H9 (cell line): ENCODE results near the gene RAET1G. TPM values are rescaled to one million over a fixed set of nuclear protein-coding genes. Genes with fewer than 3 reads are reported as not detected.

Source experiments
- DNase-seq: peaks from one replicate; pipeline ENCODE4 v3.0.0-alpha.2; 2017
- H2AFZ ChIP-seq: one replicate; pipeline ENCODE4 v1.6.1; 2013; ENCODE audit warnings: mild to moderate bottlenecking, low read length, control low read depth, moderate library complexity
- H2AK5ac ChIP-seq: 2 replicates; pipeline ENCODE4 v1.6.1; 2013; ENCODE audit warnings: low read length, control low read depth, mixed read lengths; ENCODE audit not compliant: insufficient read length
- H2BK120ac ChIP-seq: one replicate; pipeline ENCODE4 v1.6.1; 2013; ENCODE audit warnings: low read depth, mild to moderate bottlenecking, low read length, control low read depth, inconsistent platforms; ENCODE audit not compliant: poor library complexity, severe bottlenecking
- H2BK12ac ChIP-seq: 2 replicates; pipeline ENCODE4 v1.6.1; 2013; ENCODE audit warnings: low read length, control low read depth, mixed read lengths, low read depth; ENCODE audit not compliant: insufficient read length
- H2BK15ac ChIP-seq: 2 replicates; pipeline ENCODE4 v1.6.1; 2013; ENCODE audit warnings: low read depth, low read length, control low read depth
- H2BK20ac ChIP-seq: one replicate; pipeline ENCODE4 v1.6.1; 2013; ENCODE audit warnings: low read depth, mild to moderate bottlenecking, low read length, control low read depth, inconsistent platforms; ENCODE audit not compliant: poor library complexity, severe bottlenecking
- H2BK5ac ChIP-seq: 2 replicates; pipeline ENCODE4 v1.6.1; 2013; ENCODE audit warnings: low read length, control low read depth, mixed read lengths; ENCODE audit not compliant: insufficient read length
- H3K14ac ChIP-seq: 2 replicates; pipeline ENCODE4 v1.6.1; 2013; ENCODE audit warnings: low read length, control low read depth; ENCODE audit not compliant: insufficient read depth
- H3K18ac ChIP-seq: 2 replicates; pipeline ENCODE4 v1.6.1; 2013; ENCODE audit warnings: low read depth, mild to moderate bottlenecking, mixed read lengths, low read length, control low read depth; ENCODE audit not compliant: insufficient read length
- H3K23ac ChIP-seq: 2 replicates; pipeline ENCODE4 v1.6.1; 2013; ENCODE audit warnings: low read length, control low read depth, mixed read lengths, low read depth; ENCODE audit not compliant: insufficient read length
- H3K23me2 ChIP-seq: 2 replicates; pipeline ENCODE4 v1.6.1; 2013; ENCODE audit warnings: low read depth, mild to moderate bottlenecking, mixed read lengths, low read length, control low read depth; ENCODE audit not compliant: insufficient read length, poor library complexity, severe bottlenecking
- H3K27ac ChIP-seq: 2 replicates; pipeline ENCODE4 v1.5.1; 2013; ENCODE audit warnings: low read length, control low read depth, mixed read lengths, low read depth; ENCODE audit not compliant: insufficient read length
- H3K27me3 ChIP-seq: 2 replicates; pipeline ENCODE4 v1.6.1; 2013; ENCODE audit warnings: low read length, control low read depth, inconsistent platforms; ENCODE audit not compliant: insufficient read depth
- H3K4ac ChIP-seq: 2 replicates; pipeline ENCODE4 v1.6.1; 2013; ENCODE audit warnings: low read depth, mild to moderate bottlenecking, control low read depth, inconsistent platforms, low read length, moderate library complexity
- H3K4me1 ChIP-seq: 2 replicates; pipeline ENCODE4 v1.6.1; 2013; ENCODE audit warnings: low read length, control low read depth, inconsistent platforms; ENCODE audit not compliant: insufficient read depth
- H3K4me2 ChIP-seq: 2 replicates; pipeline ENCODE4 v1.6.1; 2013; ENCODE audit warnings: low read length, control low read depth, mixed read lengths; ENCODE audit not compliant: insufficient read length, insufficient read depth
- H3K56ac ChIP-seq: 2 replicates; pipeline ENCODE4 v1.6.1; 2013; ENCODE audit warnings: low read depth, mild to moderate bottlenecking, mixed read lengths, low read length, control low read depth; ENCODE audit not compliant: insufficient read length
- H3K79me1 ChIP-seq: 2 replicates; pipeline ENCODE4 v1.6.1; 2013; ENCODE audit warnings: low read depth, mild to moderate bottlenecking, moderate library complexity, low read length, control low read depth, inconsistent platforms; ENCODE audit not compliant: insufficient read depth, poor library complexity, severe bottlenecking
- H3K79me2 ChIP-seq: 2 replicates; pipeline ENCODE4 v1.6.1; 2013; ENCODE audit warnings: low read length, control low read depth, inconsistent platforms; ENCODE audit not compliant: insufficient read depth
- H3K9ac ChIP-seq: 2 replicates; pipeline ENCODE4 v1.6.1; 2013; ENCODE audit warnings: low read length, control low read depth, mixed read lengths; ENCODE audit not compliant: insufficient read length; ENCODE audit errors: extremely low read depth
- H3K9me3 ChIP-seq: one replicate; pipeline ENCODE4 v1.6.1; 2013; ENCODE audit warnings: low read depth, low read length, inconsistent platforms; ENCODE audit not compliant: control insufficient read depth
- H3T11ph ChIP-seq: one replicate; pipeline ENCODE4 v1.6.1; 2013; ENCODE audit warnings: mild to moderate bottlenecking, low read length, control low read depth, inconsistent platforms
- H4K20me1 ChIP-seq: one replicate; pipeline ENCODE4 v1.6.1; 2013; ENCODE audit not compliant: control insufficient read depth, insufficient read length, insufficient read depth
- H4K5ac ChIP-seq: 2 replicates; pipeline ENCODE4 v1.6.1; 2013; ENCODE audit warnings: low read depth, mild to moderate bottlenecking, mixed read lengths, low read length, control low read depth; ENCODE audit not compliant: insufficient read length
- H4K8ac ChIP-seq: replicated peaks from 2 replicates; pipeline ENCODE4 v1.6.1; 2013; ENCODE audit warnings: low read length, control low read depth, mixed read lengths, low read depth; ENCODE audit not compliant: insufficient read length
- H4K91ac ChIP-seq: 2 replicates; pipeline ENCODE4 v1.6.1; 2013; ENCODE audit warnings: low read depth, mild to moderate bottlenecking, moderate library complexity, mixed read lengths, low read length, control low read depth; ENCODE audit not compliant: insufficient read length
- H3K27ac Mint-ChIP-seq, 3 experiments: 2 replicates in 2 of 3; 3 replicates in 1 of 3; pipeline ENCODE4 v1.8.0; 2020 to 2021; ENCODE audit warnings: mixed read lengths in 3 of 3, mild to moderate bottlenecking in 1 of 3, moderate library complexity in 1 of 3
- H3K27me3 Mint-ChIP-seq: 2 replicates; pipeline ENCODE4 v1.8.0; 2021; ENCODE audit warnings: low read depth, mild to moderate bottlenecking, moderate library complexity, mixed read lengths
- H3K36me3 Mint-ChIP-seq, 3 experiments: 2 replicates in 2 of 3; 3 replicates in 1 of 3; pipeline ENCODE4 v1.8.0; 2020 to 2021; ENCODE audit warnings: low read depth in 3 of 3, mixed read lengths in 3 of 3; ENCODE audit not compliant: insufficient read depth in 1 of 3
- H3K4me1 Mint-ChIP-seq, 2 experiments: 2 replicates each; pipeline ENCODE4 v1.8.0; 2020; ENCODE audit warnings: mixed read lengths in 2 of 2
- H3K4me3 Mint-ChIP-seq, 2 experiments: 2 replicates in 1 of 2; 3 replicates in 1 of 2; pipeline ENCODE4 v1.8.0; 2020 to 2021; ENCODE audit warnings: mild to moderate bottlenecking in 2 of 2, mixed read lengths in 2 of 2, moderate library complexity in 1 of 2
- H3K9me3 Mint-ChIP-seq, 2 experiments: 2 replicates in 1 of 2; 3 replicates in 1 of 2; pipeline ENCODE4 v1.8.0; 2020; ENCODE audit warnings: mild to moderate bottlenecking in 2 of 2, mixed read lengths in 2 of 2, moderate library complexity in 1 of 2
- WGBS: extraction: QIAGEN DNeasy Blood & Tissue Kit; methylation state at CpG from one replicate; pipeline ENCODE4 v1.1.7; 2013; ENCODE audit warnings: missing lambda C conversion rate, low lambda C conversion rate, mixed read lengths; ENCODE audit not compliant: insufficient read length; ENCODE audit errors: extremely low coverage; 5-methylcytosine and 5-hydroxymethylcytosine counted together
- total RNA-seq: library from RNA; stranded (reverse); gene quantifications from 2 replicates; pipeline ENCODE4 v1.2.1, GENCODE V29; 2021
- TF ChIP-seq, protein P1 (sequence below): fragments of 200-600 bp; sonication (generic); conservative IDR thresholded peaks from 3 replicates; pipeline ENCODE4 v1.8.0; 2021; ENCODE audit warnings: antibody characterized with exemption, mild to moderate bottlenecking

Gene RAET1G
- total RNA-seq, 1 experiment from 2014 or later: not detected

DNA sequence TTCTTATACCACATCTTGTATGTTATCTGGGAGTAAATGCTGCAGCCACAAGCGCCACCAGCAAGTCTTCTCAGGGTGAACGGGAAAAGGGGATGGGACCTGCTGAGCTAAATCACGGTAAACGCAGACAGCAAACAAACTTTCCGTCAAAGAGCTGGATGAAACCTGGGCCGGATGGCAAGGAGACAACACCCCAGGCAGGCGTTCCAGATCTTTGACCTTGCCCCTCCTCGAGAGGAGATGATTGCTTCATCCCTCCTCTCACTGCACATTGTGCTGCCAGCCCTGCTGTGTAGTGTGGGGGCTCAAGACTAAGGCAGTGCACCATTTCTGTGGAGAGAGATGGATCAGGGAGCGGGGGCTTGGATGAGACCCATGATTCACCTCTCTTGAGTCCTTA lies 34.8 kb downstream of the RAET1G start:
- H3K18ac ChIP-seq: no peak overlapping the region
- no peak overlapping the region for H2AK5ac ChIP-seq
- Mint-ChIP-seq H3K4me3 (no peak overlapping the region), H3K4me1 (peaks cover 2 to 6% of the 10 kb centered on the region in 2 experiments; a peak in 2 of 4 replicates), H3K9me3 (no peaks in the 10 kb centered on the region), H3K36me3 (no peaks in the 10 kb centered on the region), H3K27ac (no peak overlapping the region), H3K27me3 (peaks cover 59% of the 10 kb centered on the region)
- H3K79me1 ChIP-seq: no peaks in the 10 kb centered on the region
- WGBS: no CpG with 5 or more reads among the region's 9 CpGs
- H3T11ph ChIP-seq: no peak overlapping the region
- no peak overlapping the region for H3K9ac ChIP-seq
- no peaks in the 10 kb centered on the region for H3K79me2 ChIP-seq
- H2BK12ac ChIP-seq: no peak overlapping the region
- DNase-seq: no peak
- H3K27me3 ChIP-seq: no peaks in the 10 kb centered on the region
- H3K14ac ChIP-seq: no peak overlapping the region
- H3K27ac ChIP-seq: no peak overlapping the region
- no peak overlapping the region for H4K91ac ChIP-seq
- H3K4ac ChIP-seq: no peak overlapping the region
- no peaks in the 10 kb centered on the region for H4K20me1 ChIP-seq
- no peaks in the 10 kb centered on the region for H3K9me3 ChIP-seq
- H4K5ac ChIP-seq: no peak overlapping the region
- TF ChIP-seq, protein P1, sequence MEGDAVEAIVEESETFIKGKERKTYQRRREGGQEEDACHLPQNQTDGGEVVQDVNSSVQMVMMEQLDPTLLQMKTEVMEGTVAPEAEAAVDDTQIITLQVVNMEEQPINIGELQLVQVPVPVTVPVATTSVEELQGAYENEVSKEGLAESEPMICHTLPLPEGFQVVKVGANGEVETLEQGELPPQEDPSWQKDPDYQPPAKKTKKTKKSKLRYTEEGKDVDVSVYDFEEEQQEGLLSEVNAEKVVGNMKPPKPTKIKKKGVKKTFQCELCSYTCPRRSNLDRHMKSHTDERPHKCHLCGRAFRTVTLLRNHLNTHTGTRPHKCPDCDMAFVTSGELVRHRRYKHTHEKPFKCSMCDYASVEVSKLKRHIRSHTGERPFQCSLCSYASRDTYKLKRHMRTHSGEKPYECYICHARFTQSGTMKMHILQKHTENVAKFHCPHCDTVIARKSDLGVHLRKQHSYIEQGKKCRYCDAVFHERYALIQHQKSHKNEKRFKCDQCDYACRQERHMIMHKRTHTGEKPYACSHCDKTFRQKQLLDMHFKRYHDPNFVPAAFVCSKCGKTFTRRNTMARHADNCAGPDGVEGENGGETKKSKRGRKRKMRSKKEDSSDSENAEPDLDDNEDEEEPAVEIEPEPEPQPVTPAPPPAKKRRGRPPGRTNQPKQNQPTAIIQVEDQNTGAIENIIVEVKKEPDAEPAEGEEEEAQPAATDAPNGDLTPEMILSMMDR: no peak
- H2BK15ac ChIP-seq: no peak overlapping the region
- no peaks in the 10 kb centered on the region for H3K4me1 ChIP-seq
- H3K4me2 ChIP-seq: no peak overlapping the region
- no peak overlapping the region for H3K56ac ChIP-seq
- no peak overlapping the region for H2AFZ ChIP-seq
- H4K8ac ChIP-seq: no peak overlapping the region
- H2BK20ac ChIP-seq: no peak overlapping the region
- no peak overlapping the region for H3K23ac ChIP-seq
- no peak overlapping the region for H2BK120ac ChIP-seq
- no peak overlapping the region for H2BK5ac ChIP-seq
- no peaks in the 10 kb centered on the region for H3K23me2 ChIP-seq
